SK-MEL-5 (cell line): ENCODE data around the gene TTI1. TPM values are rescaled to one million over a fixed set of nuclear protein-coding genes. Genes with fewer than 3 reads are reported as not detected.
"Not testable (repeated sequence)": the region's sequence is repeated elsewhere in the genome, so short reads cannot be mapped to it uniquely, and the experiment has no call there.

Experiments
- DNase-seq: peaks from one replicate; pipeline ENCODE4 v3.0.0-alpha.2; 2016; ENCODE audit warnings: low read depth, low spot score
- in situ Hi-C: cut with HindIII; loops from 2 replicates; pipeline ENCODE4 v1.10.0; 2016; ENCODE audit warnings: low sequenced_read_pairs, high pct_unique_total_duplicates, low pct_unique_long_range_greater_than_20kb
- total RNA-seq: library from RNA; depleted of rRNA; stranded (reverse); fragments of >200 nt; shearing (Covaris generic); gene quantifications from 2 replicates; pipeline ENCODE4 v1.2.3, GENCODE V29; 2014

The TTI1 gene
- total RNA-seq, 1 experiment from 2014 or later, result 30.1 TPM

DNA sequence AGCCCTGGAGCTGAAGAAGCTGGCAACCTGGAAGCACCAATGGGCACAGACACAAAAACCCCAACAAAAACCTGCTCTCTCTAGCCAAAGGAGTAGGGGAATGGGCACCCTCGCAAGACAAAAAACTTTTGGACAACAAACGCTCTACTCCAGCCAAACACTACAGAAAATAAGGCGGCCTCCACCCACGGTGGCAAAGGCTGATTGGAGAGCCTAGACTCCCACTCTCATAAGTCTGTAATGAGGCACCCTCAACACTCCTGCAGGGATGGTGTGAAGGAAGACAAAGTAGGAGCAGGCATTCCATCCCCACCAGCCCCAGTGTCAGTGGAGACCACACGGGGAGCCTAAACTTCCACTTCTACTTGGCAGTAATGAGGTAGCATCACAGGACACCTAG, 8.8 kb downstream of the TTI1 start:
- in situ Hi-C loops, result no loop called here
- DNase-seq, result no peak

DNA sequence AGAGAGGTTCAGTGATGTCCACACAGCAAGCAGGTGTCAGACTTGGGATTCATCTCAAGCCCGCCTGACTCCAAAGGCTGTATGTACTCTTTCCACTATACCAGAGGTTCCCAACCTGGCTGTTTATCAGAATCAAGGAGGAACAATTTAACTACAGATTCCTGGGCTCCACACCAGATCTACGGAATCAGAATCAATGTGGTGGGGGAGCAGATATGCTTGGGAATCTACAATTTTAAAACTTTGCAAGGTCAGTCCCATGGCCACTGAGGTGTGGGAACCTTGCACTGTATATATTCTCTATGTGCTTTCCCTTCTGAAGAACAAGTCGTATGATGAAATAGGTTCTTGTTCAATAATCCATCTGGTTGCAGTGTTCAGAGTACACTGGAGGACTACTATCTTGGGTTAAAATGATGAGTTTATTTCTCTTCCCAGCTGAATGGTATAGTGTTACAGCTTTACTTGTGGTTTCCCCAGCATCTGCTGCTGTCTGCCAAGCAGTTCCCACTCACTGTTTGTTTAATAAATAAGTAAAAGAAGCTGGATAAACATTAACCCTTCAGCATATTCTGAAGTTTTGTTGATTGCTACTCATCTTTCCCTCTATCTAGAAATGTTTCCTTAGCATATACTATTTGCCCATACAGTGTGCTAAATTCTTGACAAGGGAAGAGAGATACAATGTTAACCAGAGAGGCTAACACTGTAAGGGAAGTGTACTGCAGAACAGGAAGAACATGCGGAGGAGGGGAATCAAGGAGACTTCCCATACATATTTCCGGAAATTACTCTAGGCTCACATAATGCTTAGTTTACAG, 9.9 kb downstream of the TTI1 start:
- in situ Hi-C loops, result no loop called here
- DNase-seq, result no peak

DNA sequence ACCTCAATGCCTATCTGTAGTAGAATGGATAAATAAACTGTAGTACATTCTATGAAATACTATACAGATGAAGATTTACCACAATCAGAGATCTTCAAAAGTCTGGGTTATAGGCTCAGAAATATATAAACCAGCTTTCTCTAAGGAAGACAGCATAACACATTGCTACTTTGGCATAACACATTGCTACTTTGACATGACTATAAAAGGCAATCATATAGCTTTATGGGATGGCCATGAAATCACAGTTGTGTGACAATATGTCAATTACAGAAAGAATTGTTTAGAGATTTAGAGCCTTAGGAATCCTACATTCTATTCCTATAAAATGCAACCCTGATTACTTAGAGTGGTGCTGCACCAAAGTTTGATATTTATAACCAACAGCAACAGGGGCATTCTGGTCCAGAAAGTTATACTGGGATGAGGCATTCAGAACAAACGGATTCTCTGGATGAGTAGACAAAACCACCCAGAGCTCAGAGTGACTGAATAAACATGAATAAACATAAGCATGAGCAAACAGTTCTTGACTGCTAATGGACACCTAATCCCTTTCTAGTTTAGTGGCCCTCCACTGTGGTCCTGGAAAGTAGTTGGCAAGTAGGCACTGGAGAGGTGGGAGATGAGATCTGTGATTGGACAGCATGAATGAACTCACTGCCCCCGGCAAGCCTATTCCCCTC, 12.0 kb downstream of the TTI1 start:
- no peak for DNase-seq
- in situ Hi-C loops, result no loop called here

DNA sequence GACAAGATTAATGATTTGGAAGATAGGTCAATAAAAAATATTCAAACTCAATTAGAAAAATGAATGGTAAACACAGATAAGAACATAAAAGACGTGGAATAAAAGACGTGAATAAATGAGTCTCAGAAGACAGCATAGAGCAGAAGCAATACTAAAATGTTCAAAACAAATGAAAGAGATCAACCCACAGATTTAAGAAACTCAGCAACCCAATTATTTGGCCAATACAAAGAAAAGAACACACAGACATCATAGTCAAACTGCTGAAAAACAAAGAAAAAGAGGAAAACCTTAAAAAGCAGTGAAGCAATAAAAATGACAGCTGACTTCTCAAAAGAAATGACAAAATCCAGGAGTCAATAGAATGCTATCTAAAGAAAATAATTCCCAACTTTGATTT, 14.9 kb downstream of the TTI1 start:
- in situ Hi-C loops, result no loop called here
- DNase-seq, result no peak

DNA sequence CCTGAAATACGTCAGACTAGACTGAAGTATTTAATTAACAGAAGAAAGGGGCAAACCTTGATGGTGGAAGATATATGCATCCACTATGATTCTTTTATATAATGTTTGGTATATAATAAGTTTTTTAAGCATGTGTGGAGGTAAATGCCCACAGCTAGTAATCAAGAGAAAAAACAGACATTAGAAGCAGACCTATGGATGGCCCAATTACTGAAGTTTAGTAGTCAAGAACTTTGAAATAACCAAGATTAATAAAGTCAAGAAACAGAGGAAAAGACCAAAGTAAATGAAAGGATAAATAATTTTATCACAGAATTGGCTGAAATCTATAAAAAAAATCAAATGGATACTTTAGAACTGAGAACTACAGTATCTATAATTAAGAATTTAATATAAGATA, 15.3 kb downstream of the TTI1 start:
- in situ Hi-C loops, result no loop called here

DNA sequence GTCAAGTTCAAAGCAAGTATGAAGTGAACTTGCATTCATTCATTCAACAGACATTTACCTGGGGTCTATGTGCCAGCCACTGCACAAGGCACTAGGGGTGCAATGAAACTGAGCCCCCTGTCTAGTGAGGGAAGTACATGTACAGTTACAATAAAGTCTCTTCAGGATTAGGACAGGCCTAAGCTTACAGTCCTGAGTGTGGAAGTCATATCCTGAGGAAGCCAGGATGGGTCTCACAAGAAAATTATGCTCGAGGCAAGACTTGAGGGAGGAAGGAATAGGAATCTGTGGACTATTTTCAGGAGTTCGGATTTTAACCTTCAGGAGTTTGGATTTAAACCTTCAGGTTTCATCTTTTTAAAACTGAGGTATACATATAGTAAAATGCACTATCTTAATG, 19.4 kb downstream of the TTI1 start:
- in situ Hi-C loops, result no loop called here
- DNase-seq, result no peak

More for the DNA sequence above, 15.3 kb downstream of the TTI1 start:
- no peak for DNase-seq

DNA sequence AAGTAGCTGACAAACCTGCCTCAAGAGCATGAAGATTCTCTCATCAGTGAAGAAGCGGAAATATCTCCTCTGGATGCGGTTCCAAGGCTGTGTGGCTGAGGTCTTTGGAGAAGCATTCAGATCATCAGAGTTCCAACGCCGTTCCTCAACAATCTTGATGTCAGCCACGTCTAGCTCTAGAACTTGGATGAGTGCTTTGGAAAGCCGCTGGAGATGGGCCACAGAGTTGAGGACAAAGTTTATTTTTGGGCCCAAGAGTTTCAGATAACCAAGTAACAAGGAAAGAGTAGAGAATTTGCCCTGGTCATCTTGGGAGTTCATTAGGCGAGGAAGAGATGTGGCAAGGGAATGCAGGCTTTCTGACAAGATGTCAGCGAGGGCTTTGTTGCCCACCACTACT, 20.9 kb downstream of the TTI1 start:
- in situ Hi-C loops, result no loop called here
- DNase-seq, result no peak

DNA sequence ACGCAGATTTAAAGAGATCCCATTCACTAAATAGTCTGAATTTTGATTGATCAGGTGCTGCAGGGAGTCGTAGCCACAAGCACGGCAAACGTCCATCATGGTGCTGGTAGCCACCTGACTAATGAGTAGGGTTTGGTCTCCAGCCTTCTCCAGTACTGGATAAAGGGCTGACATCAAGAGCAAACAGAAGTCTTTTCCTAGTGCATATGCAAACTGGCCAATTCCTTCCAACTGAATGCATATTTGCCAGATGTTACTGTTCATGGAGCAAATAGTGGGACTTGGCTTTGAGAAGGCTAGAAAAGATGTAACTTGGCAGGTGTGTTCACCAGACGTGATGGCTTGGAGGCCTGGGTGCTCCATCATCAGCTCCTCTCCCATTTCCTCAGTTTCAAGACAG, 21.6 kb downstream of the TTI1 start:
- DNase-seq, result no peak
- in situ Hi-C loops, result no loop called here

DNA sequence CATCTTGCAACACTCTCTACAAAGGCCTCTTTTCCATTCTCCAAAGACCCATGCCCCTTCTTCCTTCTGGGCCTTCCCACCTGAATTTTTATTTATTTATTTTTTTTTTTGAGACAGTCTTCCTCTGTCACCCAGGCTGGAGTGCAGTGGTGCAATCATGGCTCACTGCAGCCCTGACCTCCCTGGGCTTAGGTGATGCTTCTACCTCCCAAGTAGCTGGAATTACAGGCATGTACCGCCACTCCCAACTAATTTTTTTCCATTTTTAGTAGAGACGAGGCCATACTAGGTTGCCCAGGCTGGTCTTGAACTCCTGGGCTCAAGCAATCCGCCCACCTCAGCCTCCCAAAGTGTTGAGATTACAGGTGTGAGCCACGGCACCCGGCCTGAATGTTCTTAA, 23.8 kb downstream of the TTI1 start:
- DNase-seq, in situ Hi-C loops: not testable (repeated sequence)

DNA sequence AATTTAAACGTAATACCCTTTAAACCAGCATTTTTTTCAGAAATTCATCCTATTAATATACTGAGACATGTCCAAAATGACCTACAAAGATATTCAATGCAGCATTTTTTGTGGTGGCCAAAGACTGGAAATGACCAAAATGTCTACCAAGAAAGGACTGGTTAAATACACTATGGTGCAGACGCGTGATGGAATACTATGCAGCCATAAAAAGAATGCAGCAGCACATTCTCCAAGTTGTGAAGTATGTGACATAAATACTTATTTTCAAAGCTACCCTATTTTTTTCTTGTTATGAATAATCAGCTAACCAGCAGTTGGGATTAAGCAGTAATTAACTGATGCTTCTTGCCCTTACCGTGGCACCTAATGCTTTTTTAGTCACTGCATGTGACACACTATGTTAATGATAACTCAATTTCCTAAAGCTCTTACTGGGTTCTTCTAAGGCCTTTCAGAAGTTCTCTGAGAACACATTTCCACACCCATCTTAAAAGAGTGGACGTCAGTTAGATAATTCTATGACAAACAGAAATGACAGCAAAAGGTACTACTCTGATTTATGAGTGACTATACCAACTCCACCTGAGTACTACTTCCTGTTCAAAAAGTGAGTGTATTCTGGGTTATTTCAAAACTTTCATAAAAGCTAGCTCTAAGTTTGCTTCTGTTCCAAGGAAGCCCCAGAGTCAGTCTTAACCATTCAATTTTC, 24.9 kb downstream of the TTI1 start:
- no peak for DNase-seq
- in situ Hi-C loops, result no loop called here

DNA sequence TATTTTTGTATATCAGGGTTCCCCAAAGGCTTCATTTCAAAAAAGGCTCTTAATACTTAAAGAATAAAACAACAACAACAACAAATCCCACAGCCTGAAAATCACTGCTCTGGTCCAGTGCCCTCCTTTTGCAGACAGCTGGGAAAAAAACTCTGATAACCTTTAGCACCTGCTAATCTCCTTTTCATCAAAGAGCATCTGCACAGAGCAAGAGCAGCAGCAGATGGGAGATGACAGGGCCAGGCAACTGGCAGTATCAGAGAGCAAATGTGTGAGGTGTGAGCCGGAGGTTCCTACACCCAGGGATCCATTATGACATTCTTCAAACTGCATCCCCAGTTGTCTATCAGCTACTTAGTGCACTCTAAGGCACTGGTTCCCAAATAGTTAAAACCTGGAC, 25.7 kb downstream of the TTI1 start:
- in situ Hi-C loops, result no loop called here
- DNase-seq, result no peak

DNA sequence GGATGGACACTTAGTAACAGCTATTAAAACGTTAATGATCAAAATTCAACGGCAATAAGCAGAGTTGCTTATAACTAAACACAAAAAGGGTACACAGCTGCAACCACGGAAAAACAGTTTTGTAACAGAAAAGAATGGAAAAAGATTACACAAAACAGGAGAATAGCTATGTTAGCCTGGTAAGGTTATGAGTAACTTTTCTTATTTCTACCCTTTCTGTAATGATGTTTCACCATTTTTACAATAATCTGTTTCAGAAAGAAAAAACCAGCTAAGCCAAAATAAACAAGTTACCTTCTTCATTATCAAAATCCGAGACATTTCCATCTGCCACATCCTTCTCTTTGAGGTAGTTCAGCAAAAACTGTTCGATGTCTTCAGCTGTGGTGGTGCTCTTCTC, 27.4 kb downstream of the TTI1 start:
- in situ Hi-C loops, result no loop called here
- no peak for DNase-seq

DNA sequence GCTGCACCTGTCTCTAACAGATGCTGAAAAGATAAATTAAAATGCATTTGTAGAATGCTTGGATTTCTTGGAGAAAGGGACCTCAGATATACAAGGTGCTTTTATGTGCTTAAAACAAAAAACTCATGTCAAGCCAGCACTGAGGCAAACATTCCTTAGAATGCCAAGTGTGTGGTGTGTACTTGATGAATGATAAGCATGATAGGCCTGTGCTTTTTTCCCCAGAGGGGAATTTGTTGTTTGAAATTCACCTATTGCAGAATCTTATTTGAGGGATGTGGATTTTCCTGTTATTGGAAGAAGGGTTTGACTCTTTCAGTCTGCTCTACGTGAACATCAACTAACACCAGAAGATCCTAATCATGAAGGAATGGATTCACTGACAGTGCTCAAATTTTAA, 28.8 kb downstream of the TTI1 start:
- no peak for DNase-seq
- in situ Hi-C loops, result no loop called here

DNA sequence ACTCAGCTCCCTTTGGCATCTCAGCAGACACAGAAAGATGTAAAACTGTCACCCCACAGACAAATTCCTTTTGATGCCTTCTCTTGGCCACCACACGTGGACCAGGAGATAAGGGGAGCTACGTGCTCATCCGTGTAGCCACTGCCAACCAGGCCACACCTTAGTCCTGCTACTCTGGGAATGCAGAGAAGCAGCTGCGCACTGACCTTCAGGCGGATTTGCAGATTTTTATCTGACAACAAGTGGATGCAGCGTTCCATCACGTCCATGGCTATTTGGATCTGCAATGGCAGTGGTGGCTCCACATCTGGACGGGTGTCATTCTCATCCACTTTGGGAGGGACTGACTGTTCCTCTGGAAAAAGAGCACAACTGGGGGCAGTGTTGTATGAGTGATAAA, 30.8 kb downstream of the TTI1 start:
- in situ Hi-C loops, result no loop called here
- DNase-seq, result no peak

DNA sequence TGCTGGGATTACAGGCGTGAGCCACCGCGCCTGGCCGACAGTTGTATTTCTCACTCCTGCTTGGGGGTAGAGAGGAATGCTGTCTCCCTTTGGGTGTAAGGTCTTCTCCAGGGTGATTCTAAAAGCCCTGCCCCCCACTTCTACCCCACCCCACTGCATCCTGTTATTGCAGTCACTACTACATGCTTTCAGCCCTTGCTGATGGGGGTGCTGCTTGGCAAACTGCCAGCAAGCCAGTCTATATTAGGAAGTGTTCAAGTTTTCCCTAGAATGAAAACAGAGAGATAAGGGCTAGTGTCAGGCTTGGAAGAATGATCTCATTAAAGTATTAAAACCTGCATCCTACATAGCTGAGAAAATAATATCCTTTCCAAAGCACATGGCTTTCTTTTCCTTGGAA, 31.3 kb downstream of the TTI1 start:
- no peak for DNase-seq
- in situ Hi-C loops, result no loop called here

DNA sequence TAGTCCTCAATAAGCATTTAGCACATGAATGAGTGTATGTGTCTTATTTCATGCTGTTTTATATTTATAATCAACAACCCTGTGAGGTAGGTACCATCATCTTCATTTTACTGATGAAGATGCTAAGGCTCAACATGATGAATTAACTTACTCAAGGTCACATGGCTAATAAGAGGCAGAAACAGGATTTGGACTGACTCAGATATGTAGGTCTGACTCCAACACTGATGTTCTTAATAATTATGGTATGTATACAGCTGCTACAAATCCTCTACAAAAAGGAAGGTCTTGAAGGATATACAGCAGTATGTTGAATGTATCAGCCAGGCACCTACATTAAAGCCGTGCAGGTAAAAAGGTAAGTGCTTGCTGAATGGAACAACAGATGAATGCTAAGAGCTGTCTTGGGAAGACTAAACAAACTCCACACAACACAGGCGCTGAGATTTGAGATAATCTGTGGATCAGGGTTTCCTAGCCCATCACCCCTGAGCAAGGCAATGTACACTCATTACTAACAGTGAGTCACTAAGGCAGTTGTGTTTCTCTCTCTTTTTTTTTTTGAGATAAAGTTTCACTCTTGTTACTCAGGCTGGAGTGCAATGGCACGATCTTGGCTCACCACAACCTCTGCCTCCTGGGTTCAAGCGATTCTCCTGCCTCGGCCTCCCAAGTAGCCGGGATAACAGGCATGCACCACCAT, 31.9 kb downstream of the TTI1 start:
- in situ Hi-C loops, result no loop called here
- no peak for DNase-seq

DNA sequence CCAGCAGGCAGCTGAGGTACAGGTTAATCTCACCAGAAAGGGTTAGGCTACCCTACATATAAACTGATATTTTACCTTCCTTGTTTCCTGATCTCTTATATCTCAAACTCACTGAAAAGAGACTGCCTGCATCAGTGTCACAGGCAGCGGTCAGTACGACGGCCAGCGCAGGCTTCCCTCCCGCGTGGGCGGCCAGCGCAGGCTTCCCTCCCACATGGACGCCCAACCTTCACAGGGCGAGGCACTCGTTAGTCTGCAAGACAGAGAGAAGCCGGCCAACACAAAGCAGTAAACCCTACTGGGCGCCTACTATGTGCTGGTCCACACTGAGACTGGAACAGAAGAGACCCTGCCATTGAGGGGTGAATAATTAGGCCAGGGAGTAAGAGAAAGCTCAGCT, 33.0 kb downstream of the TTI1 start:
- DNase-seq, result no peak
- in situ Hi-C loops, result no loop called here
